HAP-1 (cell line): ENCODE results near the gene SCT.
A peak's percentile ranks its signal among the peaks of the same experiment; 100 is the strongest.

Experiments
- DNase-seq, 2 experiments: peaks; one replicate each; pipeline ENCODE4 v3.0.0-alpha.2; 2016 to 2020; ENCODE audit warnings: low spot score in 2 of 2
- H3K27me3 ChIP-seq: fragments of 250-450 bp; sonication (Bioruptor Pico); 2 replicates; pipeline ENCODE4 v1.5.1; 2020; ENCODE audit warnings: low read depth, mild to moderate bottlenecking, moderate library complexity
- H3K36me3 ChIP-seq: fragments of 250-450 bp; sonication (Bioruptor Pico); replicated peaks from 2 replicates; pipeline ENCODE4 v1.5.1; 2020; ENCODE audit warnings: mild to moderate bottlenecking
- H3K4me1 ChIP-seq: fragments of 250-450 bp; sonication (Bioruptor Pico); 2 replicates; pipeline ENCODE4 v1.5.1; 2020; ENCODE audit warnings: mild to moderate bottlenecking
- H3K4me3 ChIP-seq: fragments of 250-450 bp; sonication (Bioruptor Pico); 2 replicates; pipeline ENCODE4 v1.5.1; 2020; ENCODE audit warnings: mild to moderate bottlenecking, moderate library complexity
- H3K9me3 ChIP-seq: fragments of 250-450 bp; sonication (Bioruptor Pico); 2 replicates; pipeline ENCODE4 v1.5.1; 2020; ENCODE audit warnings: mild to moderate bottlenecking, moderate library complexity
- in situ Hi-C: fragments of 300-500 bp; cut with MboI; formaldehyde crosslinking; loops from 3 replicates; pipeline ENCODE4 v1.14.3; 2020; ENCODE audit warnings: low sequenced_read_pairs, inconsistent platforms, mixed read lengths

SCT gene

GRCh38 chr11:626475-627307 is at the start of gene SCT:
Gene SCT, minus strand, starts transcription at chr11:627181. Its CDS starts 38 bp downstream, at chr11:627143.
- H3K4me3 ChIP-seq: no peak within 1 kb of the TSS
- H3K4me1 ChIP-seq: no peaks in the 10 kb centered on the region
- no peaks in the 10 kb centered on the region for H3K27me3 ChIP-seq
- no peaks in the 10 kb centered on the region for H3K9me3 ChIP-seq
- DNase-seq: no peak
- in situ Hi-C loops: no loop called here
- H3K36me3 ChIP-seq: no peaks in the 10 kb centered on the region

- H3K27me3 ChIP-seq: no peaks in the 10 kb centered on the region
- H3K9me3 ChIP-seq: no peaks in the 10 kb centered on the region
- no peak overlapping the region for H3K4me3 ChIP-seq
- H3K36me3 ChIP-seq: peaks cover 60% of the 10 kb centered on the region
- H3K4me1 ChIP-seq: no peaks in the 10 kb centered on the region
- in situ Hi-C loops: no loop called here
- no peak for DNase-seq
Measured at GRCh38 chr11:674406-674805, 47.4 kb upstream of the SCT start.

GRCh38 chr11:673866-674265 is 46.9 kb upstream of the SCT start:
- in situ Hi-C loops: no loop called here
- peaks cover 58% of the 10 kb centered on the region for H3K36me3 ChIP-seq
- no peaks in the 10 kb centered on the region for H3K27me3 ChIP-seq
- no peaks in the 10 kb centered on the region for H3K4me1 ChIP-seq
- DNase-seq: no peak
- no peaks in the 10 kb centered on the region for H3K9me3 ChIP-seq
- H3K4me3 ChIP-seq: no peak overlapping the region

- no peak overlapping the region for H3K4me3 ChIP-seq
- no peaks in the 10 kb centered on the region for H3K9me3 ChIP-seq
- no peaks in the 10 kb centered on the region for H3K27me3 ChIP-seq
- in situ Hi-C loops: no loop called here
- no peaks in the 10 kb centered on the region for H3K4me1 ChIP-seq
- no peak for DNase-seq
- peaks cover 32% of the 10 kb centered on the region for H3K36me3 ChIP-seq
Measured at GRCh38 chr11:665704-666281, 38.8 kb upstream of the SCT start.

- DNase-seq: no peak
- Histone ChIP-seq H3K27me3 (no peaks in the 10 kb centered on the region), H3K36me3 (peaks cover 38% of the 10 kb centered on the region), H3K9me3 (no peaks in the 10 kb centered on the region), H3K4me1 (no peaks in the 10 kb centered on the region), H3K4me3 (no peak overlapping the region)
- in situ Hi-C loops: no loop called here
Measured at GRCh38 chr11:665062-665703, 38.2 kb upstream of the SCT start.

- Histone ChIP-seq H3K4me3 (no peak overlapping the region), H3K36me3 (peaks cover 42% of the 10 kb centered on the region), H3K4me1 (no peaks in the 10 kb centered on the region), H3K27me3 (no peaks in the 10 kb centered on the region), H3K9me3 (no peaks in the 10 kb centered on the region)
- DNase-seq: peak; percentile 17 to 73
- in situ Hi-C loops: no loop called here
Measured at GRCh38 chr11:662689-663274, 35.8 kb upstream of the SCT start.

- in situ Hi-C loops: no loop called here
- Histone ChIP-seq H3K27me3 (no peaks in the 10 kb centered on the region), H3K4me1 (no peaks in the 10 kb centered on the region), H3K36me3 (peaks cover 46% of the 10 kb centered on the region), H3K4me3 (no peak overlapping the region), H3K9me3 (no peaks in the 10 kb centered on the region)
- DNase-seq: no peak
Measured at GRCh38 chr11:660681-661444, 33.9 kb upstream of the SCT start.

- no peak for DNase-seq
- Histone ChIP-seq H3K27me3 (no peaks in the 10 kb centered on the region), H3K4me3 (no peak overlapping the region), H3K36me3 (peaks cover 40% of the 10 kb centered on the region), H3K4me1 (no peaks in the 10 kb centered on the region), H3K9me3 (no peaks in the 10 kb centered on the region)
- in situ Hi-C loops: no loop called here
Measured at GRCh38 chr11:660281-660680, 33.3 kb upstream of the SCT start.

- in situ Hi-C loops: no loop called here
- peaks cover 39% of the 10 kb centered on the region for H3K36me3 ChIP-seq
- no peak overlapping the region for H3K4me3 ChIP-seq
- no peaks in the 10 kb centered on the region for H3K4me1 ChIP-seq
- no peaks in the 10 kb centered on the region for H3K27me3 ChIP-seq
- DNase-seq: no peak
- no peaks in the 10 kb centered on the region for H3K9me3 ChIP-seq
Measured at GRCh38 chr11:659532-660085, 32.6 kb upstream of the SCT start.

GRCh38 chr11:657691-658126 is 30.7 kb upstream of the SCT start:
- Histone ChIP-seq H3K27me3 (no peaks in the 10 kb centered on the region), H3K36me3 (peaks cover 28% of the 10 kb centered on the region), H3K9me3 (no peaks in the 10 kb centered on the region), H3K4me3 (no peak overlapping the region), H3K4me1 (no peaks in the 10 kb centered on the region)
- DNase-seq: no peak
- in situ Hi-C loops: no loop called here

GRCh38 chr11:656866-657265 is 29.9 kb upstream of the SCT start:
- Histone ChIP-seq H3K4me3 (no peak overlapping the region), H3K27me3 (no peaks in the 10 kb centered on the region), H3K4me1 (no peaks in the 10 kb centered on the region), H3K9me3 (no peaks in the 10 kb centered on the region), H3K36me3 (peaks cover 22% of the 10 kb centered on the region)
- no peak for DNase-seq
- in situ Hi-C loops: no loop called here

GRCh38 chr11:656426-656825 is 29.4 kb upstream of the SCT start:
- peaks cover 22% of the 10 kb centered on the region for H3K36me3 ChIP-seq
- in situ Hi-C loops: no loop called here
- no peaks in the 10 kb centered on the region for H3K9me3 ChIP-seq
- no peak for DNase-seq
- no peaks in the 10 kb centered on the region for H3K4me1 ChIP-seq
- no peaks in the 10 kb centered on the region for H3K27me3 ChIP-seq
- no peak overlapping the region for H3K4me3 ChIP-seq

- no peak overlapping the region for H3K4me3 ChIP-seq
- in situ Hi-C loops: no loop called here
- no peaks in the 10 kb centered on the region for H3K27me3 ChIP-seq
- H3K9me3 ChIP-seq: no peaks in the 10 kb centered on the region
- H3K36me3 ChIP-seq: peaks cover 23% of the 10 kb centered on the region
- H3K4me1 ChIP-seq: no peaks in the 10 kb centered on the region
- no peak for DNase-seq
Measured at GRCh38 chr11:655036-655726, 28.2 kb upstream of the SCT start.
